A549 (cell line): ENCODE results near the gene MAP3K20. TPM values are rescaled to one million over a fixed set of nuclear protein-coding genes. Genes with fewer than 3 reads are reported as not detected.

Experiments used
- ATAC-seq, 2 experiments: fragments of 200-7000 bp in 1 of 2; fragments of >200 bp in 1 of 2; cut with Nextera tagmentation in 1 of 2; cut with Tn5 transposase in 1 of 2; 3 replicates each; pipeline versions ENCODE4 v1.8.0 to v1.9.1; 2018 to 2020; ENCODE audit warnings: mild to moderate bottlenecking in 1 of 2, moderate library complexity in 1 of 2
- CTCF ChIA-PET: fragments of 300-600 bp; sonication (Branson Sonifier 250); formaldehyde crosslinking; extraction: SDS; loops from one replicate; lab custom pipeline; 2021; ENCODE audit warnings: antibody characterized with exemption, inconsistent platforms; lab: Yijun Ruan, JAX
- POLR2A ChIA-PET: fragments of 350-600 bp; formaldehyde crosslinking; extraction: SDS; loops from one replicate; lab custom pipeline; 2021; ENCODE audit warnings: antibody characterized with exemption, inconsistent platforms; lab: Yijun Ruan, JAX
- DNase-seq, 2 experiments: peaks; one replicate each; pipeline versions ENCODE4 v3.0.0 to v3.0.0-alpha.2; 2011 to 2016; ENCODE audit warnings: low read depth in 1 of 2, low spot score in 1 of 2
- FAIRE-seq: peaks from 2 replicates; lab custom pipeline; 2011; peaks lifted over from hg19 to GRCh38; lab: Jason Lieb, UNC
- H3K27ac ChIP-seq, 2 experiments: fragments of >200 bp; sonication (Bioruptor Twin); formaldehyde crosslinking; 3 replicates each; pipeline ENCODE4 v1.5.1; 2016 to 2017
- H3K4me1 ChIP-seq: fragments of >200 bp; sonication (Bioruptor Twin); formaldehyde crosslinking; 3 replicates; pipeline ENCODE4 v1.6.1; 2016
- H3K4me2 ChIP-seq: fragments of >200 bp; sonication (Bioruptor Twin); formaldehyde crosslinking; 3 replicates; pipeline ENCODE4 v1.6.1; 2016
- H3K4me3 ChIP-seq: fragments of >200 bp; sonication (Bioruptor Twin); formaldehyde crosslinking; 3 replicates; pipeline ENCODE4 v1.5.1; 2016
- H3K9me3 ChIP-seq: fragments of >200 bp; sonication (Bioruptor Twin); formaldehyde crosslinking; 3 replicates; pipeline ENCODE4 v1.6.1; 2016
- BHLHE40 ChIP-seq: IDR thresholded peaks from 2 replicates; pipeline ENCODE4 v1.6.1; 2012; ENCODE audit warnings: low read depth, low read length, inconsistent platforms
- CBX2 ChIP-seq: fragments of 200-600 bp; sonication (generic); IDR thresholded peaks from 2 replicates; pipeline ENCODE4 v1.6.1; 2016; ENCODE audit warnings: low read depth, mild to moderate bottlenecking, borderline replicate concordance
- CEBPB ChIP-seq, 2 experiments: fragments of >200 bp in 1 of 2; sonication (Bioruptor Twin) in 1 of 2; formaldehyde crosslinking in 1 of 2; IDR thresholded peaks; 2 replicates each; pipeline ENCODE4 v1.6.1; 2012 to 2016
- CHD2 ChIP-seq: fragments of 150-350 bp; IDR thresholded peaks from 2 replicates; pipeline ENCODE4 v1.6.1; 2014; ENCODE audit warnings: low read length; ENCODE audit not compliant: partially characterized antibody
- CHD4 ChIP-seq: fragments of 200-600 bp; sonication (generic); IDR thresholded peaks from 2 replicates; pipeline ENCODE4 v1.6.1; 2016; ENCODE audit warnings: antibody characterized with exemption, mild to moderate bottlenecking, borderline replicate concordance
- ESRRA ChIP-seq: fragments of 150-350 bp; IDR thresholded peaks from 2 replicates; pipeline ENCODE4 v1.6.1; 2014; ENCODE audit warnings: mild to moderate bottlenecking, low read length, borderline replicate concordance
- FOSL2 ChIP-seq, 2 experiments: fragments of 450-650 bp in 1 of 2; fragments of >200 bp in 1 of 2; sonication (Bioruptor Twin) in 1 of 2; formaldehyde crosslinking; IDR thresholded peaks; 2 replicates each; pipeline versions ENCODE4 v1.5.0 to v1.6.1; 2016 to 2020; ENCODE audit warnings: mild to moderate bottlenecking in 1 of 2, moderate library complexity in 1 of 2
- FOXS1 ChIP-seq: fragments of 250-450 bp; sonication (Bioruptor Pico); IDR thresholded peaks from 2 replicates; pipeline ENCODE4 v1.5.0; 2020; ENCODE audit warnings: mild to moderate bottlenecking, moderate library complexity
- HDAC2 ChIP-seq: fragments of 200-600 bp; sonication (generic); IDR thresholded peaks from 2 replicates; pipeline ENCODE4 v1.6.1; 2016
- HES2 ChIP-seq: fragments of >200 bp; sonication (Bioruptor Twin); formaldehyde crosslinking; IDR thresholded peaks from 2 replicates; pipeline ENCODE4 v1.6.1; 2016
- HEYL ChIP-seq: fragments of 250-450 bp; sonication (Bioruptor Pico); IDR thresholded peaks from 2 replicates; pipeline ENCODE4 v1.8.0; 2021; ENCODE audit warnings: mild to moderate bottlenecking, moderate library complexity
- HOXA7 ChIP-seq: fragments of 250-450 bp; sonication (Bioruptor Pico); IDR thresholded peaks from 2 replicates; pipeline ENCODE4 v1.5.0; 2020; ENCODE audit warnings: mild to moderate bottlenecking, moderate library complexity
- JUNB ChIP-seq: fragments of >200 bp; sonication (Bioruptor Twin); formaldehyde crosslinking; IDR thresholded peaks from 2 replicates; pipeline ENCODE4 v1.6.1; 2016
- MAFK ChIP-seq: fragments of 450-650 bp; IDR thresholded peaks from 2 replicates; pipeline ENCODE4 v1.6.1; 2014; ENCODE audit not compliant: partially characterized antibody
- MYC ChIP-seq: IDR thresholded peaks from 2 replicates; pipeline ENCODE4 v1.6.1; 2012; ENCODE audit warnings: mild to moderate bottlenecking, inconsistent platforms, low read length, improper control_type of control experiment, borderline replicate concordance
- NR3C1 ChIP-seq: fragments of >200 bp; sonication (Bioruptor Twin); formaldehyde crosslinking; IDR thresholded peaks from 3 replicates; pipeline ENCODE4 v1.6.1; 2017
- PHF8 ChIP-seq: fragments of 200-600 bp; sonication (generic); IDR thresholded peaks from 2 replicates; pipeline ENCODE4 v1.6.1; 2016; ENCODE audit warnings: low read depth, mild to moderate bottlenecking, antibody characterized with exemption, moderate library complexity, borderline replicate concordance
- POLR2AphosphoS2 ChIP-seq: conservative IDR thresholded peaks from 2 replicates; pipeline ENCODE4 v1.6.1; 2012; ENCODE audit warnings: low read length, improper control_type of control experiment, inconsistent platforms
- RCOR1 ChIP-seq: fragments of 150-350 bp; IDR thresholded peaks from 2 replicates; pipeline ENCODE4 v1.6.1; 2014; ENCODE audit warnings: antibody characterized with exemption, low read length, low read depth
- RFX5 ChIP-seq: fragments of 450-650 bp; IDR thresholded peaks from 2 replicates; pipeline ENCODE4 v1.7.1; 2014; ENCODE audit warnings: antibody characterized with exemption, mild to moderate bottlenecking, moderate library complexity
- SREBF2 ChIP-seq: fragments of 450-650 bp; IDR thresholded peaks from 2 replicates; pipeline ENCODE4 v1.6.1; 2014; ENCODE audit warnings: mild to moderate bottlenecking, moderate library complexity
- TFCP2L1 ChIP-seq: fragments of 250-450 bp; sonication (Bioruptor Pico); IDR thresholded peaks from 2 replicates; pipeline ENCODE4 v1.5.0; 2021; ENCODE audit warnings: mild to moderate bottlenecking
- ZFP36 ChIP-seq: fragments of 450-650 bp; IDR thresholded peaks from 2 replicates; pipeline ENCODE4 v1.6.1; 2014; ENCODE audit warnings: borderline replicate concordance; ENCODE audit not compliant: partially characterized antibody
- WGBS: methylation state at CpG from one replicate; pipeline ENCODE4 v1.1.6; 2017; ENCODE audit errors: missing lambda C conversion rate; 5-methylcytosine and 5-hydroxymethylcytosine counted together
- polyA plus RNA-seq, 4 experiments: library from polyadenylated mRNA; depleted of rRNA in 3 of 4; stranded (reverse); fragments of >200 nt; fragmentation: RNase III in 1 of 4; extraction: RNeasy Plus Mini Kit Qiagen cat#74134 plus additional on column Dnase treatment in 1 of 4; gene quantifications; 2 replicates in 3 of 4; 3 replicates in 1 of 4; pipeline ENCODE4 v1.2.3, GENCODE V29; 2011 to 2017
- TF ChIP-seq, protein P1 (sequence below): fragments of 200-600 bp; sonication (generic); IDR thresholded peaks from 2 replicates; pipeline ENCODE4 v1.6.1; 2016; ENCODE audit warnings: antibody characterized with exemption, mild to moderate bottlenecking, moderate library complexity
- TF ChIP-seq, protein P2 (sequence below): IDR thresholded peaks from 2 replicates; pipeline ENCODE4 v1.6.1; 2012

MAP3K20 gene
- polyA plus RNA-seq, 2 of the 4 experiments (the other 2 are of a cell fraction), result 34.7 to 80.7 TPM

- FAIRE-seq (no peak), ATAC-seq (no peak), DNase-seq (no peak)
- 97% methylated on average over 3 of the region's 3 CpGs for WGBS
- TF ChIP-seq HES2, result no peak
- TF ChIP-seq CBX2, result no peak
- peaks cover 20% of the 10 kb centered on the region for H3K4me1 ChIP-seq
- H3K27ac ChIP-seq, result peak overlapping the region; percentile 22 to 46; a peak in 3 of 6 replicates
- ChIA-PET CTCF (interaction anchor here (1.8 to 3.0 kb wide), 2 partner anchors 32 to 151 kb away, joined by 9 to 11 read pairs; no protein-coding TSS in a partner anchor), POLR2A (no interaction called here)
- no peaks in the 10 kb centered on the region; the same call in 2 of the 3 replicates for H3K9me3 ChIP-seq
- H3K4me2 ChIP-seq, result no peak overlapping the region; the same call in 2 of the 3 replicates
- no peak overlapping the region for H3K4me3 ChIP-seq
These were observed 16.4 kb upstream of the MAP3K20 start for GRCh38 chr2:173059292-173059691.

DNA sequence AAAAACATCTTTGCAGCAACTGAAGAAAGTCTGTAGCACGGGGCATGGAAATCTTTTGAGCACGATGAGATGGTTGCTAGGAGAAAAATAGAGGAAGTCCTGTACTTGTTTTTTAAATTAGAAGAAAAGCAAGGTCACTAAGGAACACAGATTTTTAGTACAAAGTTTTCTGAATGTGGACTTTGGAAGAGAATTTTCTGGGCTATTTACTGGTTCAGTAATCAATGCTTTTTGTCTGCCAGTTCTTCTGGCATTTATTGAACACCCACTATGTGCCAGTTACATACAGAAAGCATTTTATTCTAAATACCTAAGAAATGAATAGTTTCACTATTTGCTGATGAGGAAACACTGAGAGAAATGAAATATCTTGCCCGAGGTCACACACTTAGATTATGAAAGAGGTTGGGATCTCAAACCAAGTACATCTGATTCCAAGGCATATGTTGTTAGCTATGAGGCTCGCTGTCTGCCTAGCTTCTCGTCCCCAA is 15.6 kb upstream of the MAP3K20 start:
- DNase-seq, result no peak

GRCh38 chr2:173062801-173063200 is 12.8 kb upstream of the MAP3K20 start:
- FAIRE-seq (no peak), DNase-seq (no peak), ATAC-seq (no peak)
- TF ChIP-seq HOXA7 (CRISPR knock-in tag) (no peak), FOXS1 (CRISPR knock-in tag) (no peak), POLR2AphosphoS2 (no peak), HDAC2 (no peak), CHD4 (no peak), SREBF2 (no peak), MYC (no peak), TFCP2L1 (no peak), CEBPB (IDR thresholded peaks at IDR 0.05) (no peak), BHLHE40 (no peak)
- TF ChIP-seq, protein P1, sequence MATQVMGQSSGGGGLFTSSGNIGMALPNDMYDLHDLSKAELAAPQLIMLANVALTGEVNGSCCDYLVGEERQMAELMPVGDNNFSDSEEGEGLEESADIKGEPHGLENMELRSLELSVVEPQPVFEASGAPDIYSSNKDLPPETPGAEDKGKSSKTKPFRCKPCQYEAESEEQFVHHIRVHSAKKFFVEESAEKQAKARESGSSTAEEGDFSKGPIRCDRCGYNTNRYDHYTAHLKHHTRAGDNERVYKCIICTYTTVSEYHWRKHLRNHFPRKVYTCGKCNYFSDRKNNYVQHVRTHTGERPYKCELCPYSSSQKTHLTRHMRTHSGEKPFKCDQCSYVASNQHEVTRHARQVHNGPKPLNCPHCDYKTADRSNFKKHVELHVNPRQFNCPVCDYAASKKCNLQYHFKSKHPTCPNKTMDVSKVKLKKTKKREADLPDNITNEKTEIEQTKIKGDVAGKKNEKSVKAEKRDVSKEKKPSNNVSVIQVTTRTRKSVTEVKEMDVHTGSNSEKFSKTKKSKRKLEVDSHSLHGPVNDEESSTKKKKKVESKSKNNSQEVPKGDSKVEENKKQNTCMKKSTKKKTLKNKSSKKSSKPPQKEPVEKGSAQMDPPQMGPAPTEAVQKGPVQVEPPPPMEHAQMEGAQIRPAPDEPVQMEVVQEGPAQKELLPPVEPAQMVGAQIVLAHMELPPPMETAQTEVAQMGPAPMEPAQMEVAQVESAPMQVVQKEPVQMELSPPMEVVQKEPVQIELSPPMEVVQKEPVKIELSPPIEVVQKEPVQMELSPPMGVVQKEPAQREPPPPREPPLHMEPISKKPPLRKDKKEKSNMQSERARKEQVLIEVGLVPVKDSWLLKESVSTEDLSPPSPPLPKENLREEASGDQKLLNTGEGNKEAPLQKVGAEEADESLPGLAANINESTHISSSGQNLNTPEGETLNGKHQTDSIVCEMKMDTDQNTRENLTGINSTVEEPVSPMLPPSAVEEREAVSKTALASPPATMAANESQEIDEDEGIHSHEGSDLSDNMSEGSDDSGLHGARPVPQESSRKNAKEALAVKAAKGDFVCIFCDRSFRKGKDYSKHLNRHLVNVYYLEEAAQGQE, result no peak
- TF ChIP-seq, protein P2, sequence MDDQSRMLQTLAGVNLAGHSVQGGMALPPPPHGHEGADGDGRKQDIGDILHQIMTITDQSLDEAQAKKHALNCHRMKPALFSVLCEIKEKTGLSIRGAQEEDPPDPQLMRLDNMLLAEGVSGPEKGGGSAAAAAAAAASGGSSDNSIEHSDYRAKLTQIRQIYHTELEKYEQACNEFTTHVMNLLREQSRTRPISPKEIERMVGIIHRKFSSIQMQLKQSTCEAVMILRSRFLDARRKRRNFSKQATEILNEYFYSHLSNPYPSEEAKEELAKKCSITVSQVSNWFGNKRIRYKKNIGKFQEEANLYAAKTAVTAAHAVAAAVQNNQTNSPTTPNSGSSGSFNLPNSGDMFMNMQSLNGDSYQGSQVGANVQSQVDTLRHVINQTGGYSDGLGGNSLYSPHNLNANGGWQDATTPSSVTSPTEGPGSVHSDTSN, result no peak
- CTCF ChIA-PET, result no interaction called here
- no peak overlapping the region for H3K27ac ChIP-seq
- 93% methylated on average over 4 of the region's 4 CpGs for WGBS
- no peaks in the 10 kb centered on the region; the same call in 2 of the 3 replicates for H3K9me3 ChIP-seq
- H3K4me1 ChIP-seq, result peaks cover 20% of the 10 kb centered on the region
- no peak overlapping the region for H3K4me2 ChIP-seq
- no peak overlapping the region for H3K4me3 ChIP-seq
- POLR2A ChIA-PET, result no interaction called here

More for the DNA sequence above, 15.6 kb upstream of the MAP3K20 start:
- WGBS, result 47% methylated on average over 5 of the region's 5 CpGs
- no peak overlapping the region for H3K4me3 ChIP-seq
- no peak for TF ChIP-seq HEYL (CRISPR knock-in tag)
- TF ChIP-seq NR3C1, result no peak
- TF ChIP-seq CEBPB (IDR thresholded peaks at IDR 0.05), result peak; percentile 44 to 59; a peak in 3 of 4 replicates
- no peak for TF ChIP-seq JUNB
- TF ChIP-seq, protein P1, result no peak
- TF ChIP-seq SREBF2, result no peak
- no peak for TF ChIP-seq CHD4
- TF ChIP-seq FOSL2 (IDR thresholded peaks at IDR 0.05), result no peak
- 0 out of 2 replicates have a peak, but pooled peaks have one; percentile 23 for TF ChIP-seq FOSL2 (CRISPR knock-in tag; IDR thresholded peaks at IDR 0.05)
- TF ChIP-seq MAFK, result no peak
- TF ChIP-seq ZFP36, result no peak
- no peak for TF ChIP-seq PHF8
- no peak for TF ChIP-seq ESRRA
- no peak for TF ChIP-seq POLR2AphosphoS2
- no peak for TF ChIP-seq RFX5
- TF ChIP-seq RCOR1, result no peak
- no peak for TF ChIP-seq MYC
- TF ChIP-seq CHD2, result no peak
- ATAC-seq, result 0 out of 6 replicates have a peak, but pooled peaks of 1 of the 2 experiments have one; percentile 37
- ChIA-PET POLR2A (no interaction called here), CTCF (interaction anchor here (1.1 to 3.0 kb wide), 3 partner anchors 31 to 150 kb away, joined by 3 to 9 read pairs (median 4); no protein-coding TSS in a partner anchor)
- H3K27ac ChIP-seq, result peak overlapping the region; percentile 22 to 46; a peak in 5 of 6 replicates
- peak overlapping the region; percentile 50 for H3K4me2 ChIP-seq
- H3K4me1 ChIP-seq, result peaks cover 20% of the 10 kb centered on the region
- no peak for FAIRE-seq
- H3K9me3 ChIP-seq, result no peaks in the 10 kb centered on the region; the same call in 2 of the 3 replicates
